Measurements from ENCODE around the gene RAB31. TPM values are rescaled to one million over a fixed set of nuclear protein-coding genes. Genes with fewer than 3 reads are reported as not detected.
"Not testable (repeated sequence)": the region's sequence is repeated elsewhere in the genome, so short reads cannot be mapped to it uniquely, and the experiment has no call there.

RAB31 gene
- total RNA-seq, result 10 to 100 TPM in 1 of 2 donors, 1 to 10 TPM in 1; 6.0 to 16.6 TPM
- long read RNA-seq, full-length matches to known transcripts, result 22 of 24 reads
- long read RNA-seq, partial matches to known transcripts, result 0 of 24 reads
- long read RNA-seq, other reads (novel, unspliced or antisense), result 2 of 24 reads

- ATAC-seq, result peak; percentile 74
- DNase-seq, result peak; percentile 73 to 74
- intact Hi-C loops (cut with DNase I, micrococcal nuclease), result no loop called here
Observed at GRCh38 chr18:9708057-9708433, at the start of gene RAB31. TSS of gene RAB31 (plus strand) at chr18:9708301. CDS start at chr18:9708406, 105 bp downstream.

DNA sequence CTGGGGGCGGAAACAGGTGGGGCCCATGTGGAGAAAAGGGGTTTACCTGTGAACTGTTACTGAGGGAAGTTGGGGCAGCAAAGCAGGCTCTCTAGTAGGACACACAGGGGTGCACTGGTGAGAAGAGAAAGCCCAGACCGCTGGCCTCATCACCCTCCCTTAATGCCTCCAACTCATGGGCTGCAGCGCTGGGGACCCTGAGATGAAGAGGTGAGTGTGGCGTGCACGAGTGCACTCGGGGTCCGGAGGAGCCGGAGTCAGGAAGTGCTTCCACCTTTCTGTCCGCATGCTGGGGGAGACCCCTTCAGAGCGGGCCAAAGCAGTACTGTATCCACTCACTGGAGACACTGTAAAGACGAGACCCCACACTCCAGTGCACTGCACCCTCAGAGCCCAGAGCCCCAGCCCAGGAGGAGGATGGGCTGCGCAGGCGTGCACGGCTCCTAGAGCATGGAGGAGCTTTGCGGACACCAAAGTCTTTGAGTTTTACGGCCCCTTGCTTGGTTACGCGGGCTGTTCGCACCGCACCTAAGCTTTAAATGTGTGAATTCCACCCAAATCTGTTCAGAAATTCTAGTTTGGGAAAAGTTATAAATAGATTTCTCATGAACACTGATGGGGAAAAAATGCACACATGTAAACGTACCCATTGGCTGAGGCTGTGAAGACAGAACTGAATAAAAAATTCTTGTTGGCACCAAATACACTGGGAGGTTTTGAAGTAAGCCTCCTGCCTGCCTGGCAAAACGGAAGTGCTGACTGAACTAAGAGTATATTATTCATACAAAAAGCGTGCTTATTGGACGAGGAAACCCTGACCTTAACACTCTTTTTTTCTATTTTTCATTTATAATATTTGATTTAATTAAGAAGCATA lies 48.4 kb upstream of the RAB31 start:
- ATAC-seq (no peak), DNase-seq (no peak)
- intact Hi-C loops (cut with DNase I, micrococcal nuclease), result no loop called here

DNA sequence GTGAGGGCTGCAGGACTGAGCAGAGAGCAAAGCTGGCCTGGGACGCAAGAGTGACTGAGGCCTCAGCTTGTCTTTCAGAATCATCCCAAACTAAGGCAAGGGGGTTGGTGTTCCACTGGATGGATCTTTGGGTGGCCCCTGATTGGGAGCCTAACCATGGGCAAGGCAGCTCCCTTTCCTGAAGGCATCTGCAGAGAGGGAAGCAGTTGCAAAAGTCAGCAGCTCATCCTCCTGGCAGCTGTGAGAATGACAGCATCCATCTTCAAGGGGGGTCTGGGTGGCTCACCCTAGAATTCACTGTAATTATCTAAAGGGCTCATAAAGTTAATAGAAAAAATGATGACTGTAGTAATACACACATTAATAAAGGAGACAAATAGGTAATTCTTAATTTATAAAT lies 46.5 kb upstream of the RAB31 start:
- DNase-seq (no peak), ATAC-seq (no peak)
- intact Hi-C loops (cut with DNase I, micrococcal nuclease), result no loop called here

GRCh38 chr18:9663377-9663776 lies 44.7 kb upstream of the RAB31 start:
- DNase-seq (no peak), ATAC-seq (no peak)
- intact Hi-C loops (cut with DNase I, micrococcal nuclease), result no loop called here

GRCh38 chr18:9665314-9665713 lies 42.8 kb upstream of the RAB31 start:
- intact Hi-C loops (cut with DNase I, micrococcal nuclease), result no loop called here
- DNase-seq, result no peak
- ATAC-seq, result no peak

DNA sequence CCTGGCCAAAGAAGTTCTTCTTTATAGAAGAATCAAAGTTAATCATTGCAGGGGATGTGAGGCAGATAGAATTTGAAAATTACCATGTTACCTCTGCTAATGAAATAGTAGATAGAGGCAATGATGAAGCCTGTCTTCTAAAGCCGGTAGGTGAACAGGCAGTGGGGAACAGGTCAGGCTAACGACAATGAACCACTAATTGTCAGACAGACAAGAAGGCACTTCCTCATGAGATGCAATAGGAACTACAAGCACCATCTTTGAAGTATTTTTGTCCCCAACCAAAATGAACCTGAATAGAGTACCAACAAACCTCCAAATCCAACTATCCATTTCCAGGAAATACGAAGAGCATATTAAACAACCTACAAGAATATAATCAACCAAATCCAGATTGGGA lies 41.6 kb upstream of the RAB31 start:
- DNase-seq (no peak), ATAC-seq (no peak)
- intact Hi-C loops (cut with DNase I, micrococcal nuclease), result no loop called here

- intact Hi-C loops (cut with DNase I, micrococcal nuclease), result no loop called here
- DNase-seq, result no peak
- ATAC-seq, result no peak
Observed at GRCh38 chr18:9669016-9669415, 39.1 kb upstream of the RAB31 start.

DNA sequence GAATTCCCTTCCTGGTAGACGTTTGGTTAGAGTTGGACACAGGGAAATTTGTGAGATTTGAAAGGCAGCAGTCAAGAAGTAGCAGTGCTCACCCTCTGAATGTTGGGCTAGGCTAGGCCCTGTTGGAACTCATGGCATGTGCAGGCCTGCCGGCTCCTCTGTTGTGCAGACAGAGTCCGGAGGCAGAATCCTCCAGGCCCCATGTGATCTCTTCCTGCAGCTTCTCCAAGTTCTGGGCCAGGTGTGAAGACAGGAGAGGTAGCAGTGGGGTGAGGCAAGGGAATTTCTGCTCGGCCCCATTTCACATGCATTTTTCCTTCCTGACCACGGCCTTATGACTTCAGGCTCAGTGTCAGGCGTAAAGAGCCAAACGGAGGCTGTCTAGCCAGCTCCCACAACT lies 36.9 kb upstream of the RAB31 start:
- ATAC-seq (no peak), DNase-seq (no peak)
- intact Hi-C loops (cut with DNase I, micrococcal nuclease), result no loop called here

DNA sequence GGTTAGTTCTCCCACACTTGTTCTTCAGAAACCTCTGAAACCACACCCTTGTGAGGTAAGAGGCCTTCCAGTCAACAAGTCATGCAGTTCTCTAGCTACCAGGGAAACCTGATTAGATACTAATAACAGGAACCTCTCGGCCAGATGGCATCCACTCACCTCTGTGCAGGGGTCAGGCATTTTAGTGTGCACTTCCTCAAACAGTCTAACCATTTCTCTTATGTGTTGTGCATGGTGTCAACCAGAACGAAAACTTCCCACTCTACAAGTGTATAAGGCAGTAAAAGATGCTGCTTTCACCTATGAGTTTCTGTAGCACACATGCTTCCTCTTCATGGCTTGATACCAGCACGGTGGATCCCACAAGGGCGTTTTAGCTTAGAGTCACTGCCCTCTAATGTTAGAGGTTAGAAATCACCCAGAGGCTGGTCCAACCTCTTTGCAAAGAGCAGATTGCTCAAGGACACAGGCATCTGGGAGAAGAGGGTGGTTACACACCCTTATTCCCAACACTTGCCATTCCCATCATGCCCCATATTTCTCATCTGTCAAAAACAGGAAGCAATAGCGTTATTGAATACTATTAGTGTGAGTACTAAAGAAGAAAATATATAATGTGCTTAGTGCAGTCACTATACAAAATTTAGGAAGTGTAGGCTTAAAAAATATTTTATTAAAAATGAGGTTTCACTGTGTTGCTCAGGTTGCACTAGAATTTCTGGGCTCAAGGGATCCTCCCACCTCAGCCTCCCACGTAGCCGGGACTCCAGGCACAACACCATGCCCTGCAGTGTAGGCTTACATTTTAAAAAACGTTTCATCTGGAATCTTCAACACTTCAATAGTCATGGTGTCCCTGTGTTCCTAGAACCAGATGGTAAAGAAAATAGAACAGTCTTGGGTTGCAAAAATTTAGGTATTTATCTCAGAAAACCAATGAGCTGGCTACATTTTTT lies 34.5 kb upstream of the RAB31 start:
- DNase-seq (peak; percentile 26 to 52), ATAC-seq (peak; percentile 99)
- intact Hi-C loops (cut with DNase I, micrococcal nuclease), result no loop called here

DNA sequence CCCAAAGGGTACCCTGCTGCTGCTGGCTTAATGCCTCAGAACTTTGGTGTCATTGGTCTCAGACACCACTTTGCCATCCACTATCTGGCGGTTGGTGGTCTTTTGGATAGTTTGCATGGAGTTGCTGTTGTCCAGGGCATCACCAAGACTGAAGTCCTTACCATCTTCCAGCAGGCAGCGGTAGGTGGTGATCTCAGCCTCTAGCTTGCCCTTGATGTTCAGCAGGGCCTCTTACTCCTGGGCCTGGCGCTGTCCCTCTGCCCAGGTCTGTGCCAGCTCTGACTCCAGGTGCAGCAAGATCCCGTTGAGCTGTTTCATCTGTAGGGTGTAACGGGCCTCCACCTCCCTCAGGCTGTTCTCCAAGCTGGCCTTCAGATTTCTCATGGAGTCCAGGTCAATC lies 29.9 kb upstream of the RAB31 start:
- ATAC-seq; intact Hi-C loops (cut with DNase I, micrococcal nuclease); DNase-seq: not testable (repeated sequence)

- DNase-seq (no peak), ATAC-seq (no peak)
- intact Hi-C loops (cut with DNase I, micrococcal nuclease), result no loop called here
Observed at GRCh38 chr18:9679125-9679524, 29.0 kb upstream of the RAB31 start.

DNA sequence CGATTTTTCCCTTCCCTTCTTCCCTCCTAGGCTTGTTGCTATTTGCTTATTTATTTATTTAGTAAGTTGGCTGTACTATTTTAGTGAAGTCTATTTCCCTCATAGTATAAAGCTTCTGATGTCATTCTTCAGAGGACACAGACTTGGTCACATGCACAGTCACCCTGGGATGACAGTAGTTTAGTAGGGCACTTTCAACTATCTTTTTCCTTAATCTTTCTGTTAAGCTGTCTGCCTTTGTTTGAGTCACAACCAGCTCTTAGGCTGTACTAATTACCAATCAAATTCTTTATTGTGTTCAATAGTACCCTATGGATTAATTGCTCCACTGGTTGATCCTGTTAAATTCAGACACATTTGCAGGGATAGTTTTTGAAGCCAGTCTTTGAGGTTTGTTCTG lies 26.9 kb upstream of the RAB31 start:
- ATAC-seq (no peak), DNase-seq (no peak)
- intact Hi-C loops (cut with DNase I, micrococcal nuclease), result loop anchor here in 1 of 2 donors (10.0 kb wide), 1 partner anchor 274 kb away; no protein-coding TSS in a partner anchor

DNA sequence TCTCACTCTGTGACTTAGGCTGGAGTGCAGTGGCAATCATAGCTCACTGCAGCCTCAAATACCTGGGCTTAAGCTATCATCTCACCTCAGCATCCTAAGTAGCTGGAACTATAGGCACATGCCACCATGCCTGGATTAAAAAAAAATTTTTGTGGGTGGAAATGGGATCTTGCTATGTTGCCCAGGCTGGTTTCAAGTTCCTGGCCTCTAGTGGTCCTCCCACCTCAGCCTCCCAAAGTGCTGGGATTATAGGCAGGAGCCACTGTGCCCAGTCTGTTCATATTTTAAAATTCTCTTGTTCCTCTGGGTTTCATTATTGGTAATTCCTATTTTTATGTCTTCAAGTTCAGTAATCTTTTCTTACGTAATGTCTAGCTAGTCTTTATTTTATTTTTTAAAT lies 25.5 kb upstream of the RAB31 start:
- intact Hi-C loops (cut with DNase I, micrococcal nuclease), result loop anchor here in 1 of 2 donors (10.0 kb wide), 1 partner anchor 272 kb away; no protein-coding TSS in a partner anchor
- DNase-seq, result no peak
- ATAC-seq, result no peak

DNA sequence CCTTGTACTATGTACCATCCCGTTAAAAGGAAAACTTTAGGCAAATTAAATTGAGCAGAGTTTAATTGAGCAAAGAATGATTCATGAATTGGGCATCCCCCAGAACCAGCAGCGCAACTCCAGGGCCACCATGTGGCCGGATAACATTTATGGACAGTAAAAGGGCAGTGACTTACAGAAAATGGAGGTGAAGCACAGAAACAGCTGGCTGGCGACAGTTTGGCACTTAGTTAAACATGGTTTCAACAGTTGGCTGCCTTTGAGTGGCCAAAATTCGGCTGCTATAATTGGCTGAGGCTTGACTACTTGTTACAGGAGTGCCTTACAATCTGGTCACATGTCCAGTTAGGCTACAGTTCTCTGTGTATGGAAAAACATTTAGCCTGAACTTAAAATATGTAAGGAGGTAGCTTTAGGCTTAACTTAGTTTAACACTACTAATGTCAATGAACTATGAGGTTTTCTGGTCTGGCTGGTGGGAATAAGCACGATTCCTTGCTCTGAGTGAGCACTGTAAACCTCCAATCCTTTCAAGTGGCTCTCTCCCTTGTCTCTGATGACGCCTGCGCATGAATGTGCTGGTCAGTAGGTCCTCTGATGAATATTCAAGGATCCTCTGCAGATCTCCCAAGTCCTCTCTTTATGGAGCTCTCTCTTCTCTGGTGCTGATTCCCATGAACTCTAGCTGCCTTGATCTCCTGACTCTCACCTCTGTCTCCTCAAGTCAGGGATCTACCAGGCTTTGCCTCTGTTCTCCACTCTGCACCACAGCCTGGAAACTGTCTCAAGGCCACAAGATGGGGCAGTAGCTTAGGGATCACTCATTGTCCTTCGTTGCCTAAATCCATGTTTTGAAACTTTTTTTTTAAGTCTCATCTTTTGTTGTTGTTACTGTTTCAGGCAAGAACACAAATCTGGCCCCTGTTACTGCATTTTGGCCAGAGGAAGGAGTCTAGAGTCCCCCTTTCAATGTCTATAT lies 24.4 kb upstream of the RAB31 start:
- intact Hi-C loops (cut with DNase I, micrococcal nuclease), result loop anchor here in 1 of 2 donors (10.0 kb wide), 1 partner anchor 271 kb away; no protein-coding TSS in a partner anchor
- DNase-seq (peak in 1 of 2 donors; percentile 20), ATAC-seq (peak; percentile 65)

DNA sequence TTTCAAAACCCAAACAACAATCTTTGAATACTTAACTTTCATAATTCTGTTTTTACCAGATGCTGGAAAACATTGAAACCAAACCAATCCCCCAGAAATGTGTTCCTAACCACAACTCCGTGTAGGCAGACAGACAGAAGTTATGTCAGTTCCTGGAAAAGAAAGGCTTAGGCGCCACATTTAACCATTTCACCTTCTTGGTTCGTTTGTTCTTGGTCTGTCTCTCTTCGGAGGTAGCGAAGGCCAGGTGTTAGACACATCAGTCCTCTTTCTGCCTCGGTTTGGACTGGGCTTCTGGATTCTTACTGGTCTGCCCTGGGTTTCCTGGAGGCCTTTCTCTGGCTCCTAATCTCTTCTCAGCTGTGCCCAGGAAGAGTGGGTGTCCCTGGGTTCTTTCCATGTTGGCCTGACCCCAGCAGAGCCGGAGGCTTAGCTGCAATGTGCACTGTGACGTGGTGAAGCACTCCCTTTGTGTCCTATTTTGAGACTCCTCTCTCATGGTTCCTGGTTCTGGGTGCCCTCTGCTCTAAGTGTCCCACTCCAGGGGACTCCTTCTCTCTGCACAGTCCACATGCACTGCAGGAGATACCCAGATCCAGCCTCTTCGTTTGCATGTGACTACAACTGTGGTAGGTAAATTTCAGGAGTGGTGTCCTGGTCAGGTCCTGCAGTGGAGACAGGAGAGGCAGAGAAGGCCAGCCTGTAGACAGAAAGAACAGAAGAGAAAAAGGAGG lies 23.1 kb upstream of the RAB31 start:
- DNase-seq (no peak), ATAC-seq (no peak)
- intact Hi-C loops (cut with DNase I, micrococcal nuclease), result loop anchor here in 1 of 2 donors (10.0 kb wide), 1 partner anchor 270 kb away; no protein-coding TSS in a partner anchor

DNA sequence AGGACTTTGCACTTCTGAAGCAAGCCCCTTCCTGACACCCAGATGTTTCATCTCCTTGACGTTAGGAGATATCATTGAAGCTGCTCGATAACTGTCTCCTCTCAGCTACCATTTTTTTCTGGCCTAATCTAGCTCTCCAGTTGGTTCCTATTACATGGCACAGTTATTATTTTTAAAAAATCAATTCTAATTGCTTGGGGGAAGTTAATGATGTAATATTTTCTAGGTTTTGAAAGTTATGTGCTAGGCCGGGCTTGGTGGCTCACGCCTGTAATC lies 22.5 kb upstream of the RAB31 start:
- intact Hi-C loops (cut with DNase I, micrococcal nuclease), result loop anchor here in 1 of 2 donors (10.0 kb wide), 1 partner anchor 269 kb away; no protein-coding TSS in a partner anchor
- ATAC-seq, result no peak
- DNase-seq, result no peak

DNA sequence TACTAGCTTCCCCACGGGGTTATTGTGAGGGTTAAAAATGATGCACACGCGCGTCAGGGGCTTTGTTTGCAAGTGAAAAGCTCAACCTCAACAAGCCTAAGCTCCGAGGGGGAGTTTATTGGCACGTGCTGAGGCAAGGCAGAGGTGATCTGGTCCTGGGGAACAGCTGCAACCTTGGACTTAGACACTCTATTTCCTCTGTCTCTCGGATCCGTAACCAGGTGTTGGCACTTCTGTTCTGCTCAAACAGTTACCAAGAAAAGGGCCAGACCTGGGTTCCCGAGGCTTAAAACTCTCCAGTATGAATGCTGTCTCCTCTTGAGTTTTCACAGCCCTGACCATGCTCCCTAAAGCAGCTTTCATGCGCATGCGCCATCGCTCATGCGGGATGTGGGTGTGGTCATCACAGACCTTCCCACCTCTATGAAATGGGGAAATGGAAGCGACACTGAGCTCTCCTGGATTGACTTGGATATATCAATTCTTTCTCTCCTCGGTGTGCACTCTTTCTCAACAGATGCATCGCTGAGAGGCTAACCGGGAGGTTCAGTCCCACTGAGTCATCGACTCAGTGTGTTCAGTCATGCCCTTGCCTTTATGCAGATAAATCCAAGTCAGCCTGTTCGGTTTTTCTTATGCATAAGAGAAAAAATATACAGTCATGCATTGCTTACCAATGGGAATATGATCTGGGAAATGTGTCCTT lies 19.9 kb upstream of the RAB31 start:
- intact Hi-C loops (cut with DNase I, micrococcal nuclease), result loop anchor here in 1 of 2 donors (10.0 kb wide), 1 partner anchor 267 kb away; no protein-coding TSS in a partner anchor
- ATAC-seq (no peak), DNase-seq (no peak)

Measured in left colon (tissue), 2 donors.